DOHH2 (cell line): ENCODE results near the gene DUSP1.

Experiments used
- CTCF ChIP-seq: fragments of 200-600 bp; sonication (generic); IDR thresholded peaks from one replicate; pipeline ENCODE4 v1.5.1; 2014; ENCODE audit warnings: antibody characterized with exemption, mild to moderate bottlenecking, low read depth, low read length; ENCODE audit not compliant: poor library complexity, severe bottlenecking
- EZH2phosphoT487 ChIP-seq: fragments of 200-600 bp; sonication (generic); IDR thresholded peaks from 2 replicates; pipeline ENCODE4 v1.6.1; 2017; ENCODE audit warnings: borderline replicate concordance, mild to moderate bottlenecking, antibody characterized with exemption, low read length, moderate library complexity, mixed read lengths

DNA sequence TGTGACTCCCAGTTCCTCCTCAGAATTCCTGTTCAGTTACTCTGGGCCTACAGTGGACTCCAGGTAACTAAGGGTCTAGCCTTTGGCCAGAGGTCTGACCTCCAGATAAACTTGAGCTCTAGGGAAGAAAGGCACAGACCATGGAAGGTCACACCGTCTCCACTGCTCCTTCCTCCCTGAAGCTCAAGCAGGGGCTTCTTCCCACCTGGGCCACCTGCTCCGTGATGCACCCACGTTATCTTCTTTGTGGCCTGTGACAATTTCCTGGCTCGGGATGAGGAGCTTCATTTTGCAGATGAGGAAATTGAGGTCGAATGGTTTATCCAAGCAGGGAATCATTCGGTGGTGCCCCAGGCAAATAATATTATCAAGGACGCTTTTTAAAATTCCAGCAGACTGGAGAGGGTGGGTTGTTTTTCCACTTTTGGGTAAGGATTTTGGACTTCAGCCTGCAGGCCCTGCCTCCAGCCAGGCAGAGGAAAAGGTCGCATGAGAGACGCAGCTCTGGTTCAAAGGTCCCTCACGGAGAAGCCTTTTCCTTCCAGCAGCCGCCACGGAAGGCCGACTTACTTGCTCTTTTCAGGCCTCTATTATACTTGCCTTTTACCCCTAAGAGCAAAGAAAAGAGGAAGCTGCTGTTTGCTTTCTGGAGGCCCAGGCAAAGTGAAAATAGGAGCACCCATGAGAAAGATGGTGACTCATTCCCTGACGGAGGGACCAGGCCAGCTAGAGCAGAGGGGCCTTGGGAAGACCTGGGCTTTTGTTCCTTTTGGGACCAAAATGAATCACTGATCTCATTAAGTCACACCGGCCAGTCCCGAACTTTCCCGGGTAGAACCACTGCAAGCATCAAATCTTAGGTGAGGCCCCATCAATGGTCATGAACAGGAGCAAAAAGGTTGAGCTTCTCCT, 22.8 kb upstream of the DUSP1 start:
- no peak for TF ChIP-seq CTCF
- no peak for TF ChIP-seq EZH2phosphoT487
